H9 (cell line): Measurements from ENCODE around the gene CHPT1. TPM values are rescaled to one million over a fixed set of nuclear protein-coding genes. Genes with fewer than 3 reads are reported as not detected.

Experiments used
- DNase-seq: peaks from one replicate; pipeline ENCODE4 v3.0.0-alpha.2; 2017
- H2AFZ ChIP-seq: one replicate; pipeline ENCODE4 v1.6.1; 2013; ENCODE audit warnings: mild to moderate bottlenecking, low read length, control low read depth, moderate library complexity
- H2AK5ac ChIP-seq: 2 replicates; pipeline ENCODE4 v1.6.1; 2013; ENCODE audit warnings: low read length, control low read depth, mixed read lengths; ENCODE audit not compliant: insufficient read length
- H2BK120ac ChIP-seq: one replicate; pipeline ENCODE4 v1.6.1; 2013; ENCODE audit warnings: low read depth, mild to moderate bottlenecking, low read length, control low read depth, inconsistent platforms; ENCODE audit not compliant: poor library complexity, severe bottlenecking
- H2BK12ac ChIP-seq: 2 replicates; pipeline ENCODE4 v1.6.1; 2013; ENCODE audit warnings: low read length, control low read depth, mixed read lengths, low read depth; ENCODE audit not compliant: insufficient read length
- H2BK15ac ChIP-seq: 2 replicates; pipeline ENCODE4 v1.6.1; 2013; ENCODE audit warnings: low read depth, low read length, control low read depth
- H2BK20ac ChIP-seq: one replicate; pipeline ENCODE4 v1.6.1; 2013; ENCODE audit warnings: low read depth, mild to moderate bottlenecking, low read length, control low read depth, inconsistent platforms; ENCODE audit not compliant: poor library complexity, severe bottlenecking
- H2BK5ac ChIP-seq: 2 replicates; pipeline ENCODE4 v1.6.1; 2013; ENCODE audit warnings: low read length, control low read depth, mixed read lengths; ENCODE audit not compliant: insufficient read length
- H3K14ac ChIP-seq: 2 replicates; pipeline ENCODE4 v1.6.1; 2013; ENCODE audit warnings: low read length, control low read depth; ENCODE audit not compliant: insufficient read depth
- H3K18ac ChIP-seq: 2 replicates; pipeline ENCODE4 v1.6.1; 2013; ENCODE audit warnings: low read depth, mild to moderate bottlenecking, mixed read lengths, low read length, control low read depth; ENCODE audit not compliant: insufficient read length
- H3K23ac ChIP-seq: 2 replicates; pipeline ENCODE4 v1.6.1; 2013; ENCODE audit warnings: low read length, control low read depth, mixed read lengths, low read depth; ENCODE audit not compliant: insufficient read length
- H3K23me2 ChIP-seq: 2 replicates; pipeline ENCODE4 v1.6.1; 2013; ENCODE audit warnings: low read depth, mild to moderate bottlenecking, mixed read lengths, low read length, control low read depth; ENCODE audit not compliant: insufficient read length, poor library complexity, severe bottlenecking
- H3K27ac ChIP-seq: 2 replicates; pipeline ENCODE4 v1.5.1; 2013; ENCODE audit warnings: low read length, control low read depth, mixed read lengths, low read depth; ENCODE audit not compliant: insufficient read length
- H3K27me3 ChIP-seq: 2 replicates; pipeline ENCODE4 v1.6.1; 2013; ENCODE audit warnings: low read length, control low read depth, inconsistent platforms; ENCODE audit not compliant: insufficient read depth
- H3K4ac ChIP-seq: 2 replicates; pipeline ENCODE4 v1.6.1; 2013; ENCODE audit warnings: low read depth, mild to moderate bottlenecking, control low read depth, inconsistent platforms, low read length, moderate library complexity
- H3K4me1 ChIP-seq: 2 replicates; pipeline ENCODE4 v1.6.1; 2013; ENCODE audit warnings: low read length, control low read depth, inconsistent platforms; ENCODE audit not compliant: insufficient read depth
- H3K4me2 ChIP-seq: 2 replicates; pipeline ENCODE4 v1.6.1; 2013; ENCODE audit warnings: low read length, control low read depth, mixed read lengths; ENCODE audit not compliant: insufficient read length, insufficient read depth
- H3K56ac ChIP-seq: 2 replicates; pipeline ENCODE4 v1.6.1; 2013; ENCODE audit warnings: low read depth, mild to moderate bottlenecking, mixed read lengths, low read length, control low read depth; ENCODE audit not compliant: insufficient read length
- H3K79me1 ChIP-seq: 2 replicates; pipeline ENCODE4 v1.6.1; 2013; ENCODE audit warnings: low read depth, mild to moderate bottlenecking, moderate library complexity, low read length, control low read depth, inconsistent platforms; ENCODE audit not compliant: insufficient read depth, poor library complexity, severe bottlenecking
- H3K79me2 ChIP-seq: 2 replicates; pipeline ENCODE4 v1.6.1; 2013; ENCODE audit warnings: low read length, control low read depth, inconsistent platforms; ENCODE audit not compliant: insufficient read depth
- H3K9ac ChIP-seq: 2 replicates; pipeline ENCODE4 v1.6.1; 2013; ENCODE audit warnings: low read length, control low read depth, mixed read lengths; ENCODE audit not compliant: insufficient read length; ENCODE audit errors: extremely low read depth
- H3K9me3 ChIP-seq: one replicate; pipeline ENCODE4 v1.6.1; 2013; ENCODE audit warnings: low read depth, low read length, inconsistent platforms; ENCODE audit not compliant: control insufficient read depth
- H3T11ph ChIP-seq: one replicate; pipeline ENCODE4 v1.6.1; 2013; ENCODE audit warnings: mild to moderate bottlenecking, low read length, control low read depth, inconsistent platforms
- H4K20me1 ChIP-seq: one replicate; pipeline ENCODE4 v1.6.1; 2013; ENCODE audit not compliant: control insufficient read depth, insufficient read length, insufficient read depth
- H4K5ac ChIP-seq: 2 replicates; pipeline ENCODE4 v1.6.1; 2013; ENCODE audit warnings: low read depth, mild to moderate bottlenecking, mixed read lengths, low read length, control low read depth; ENCODE audit not compliant: insufficient read length
- H4K8ac ChIP-seq: replicated peaks from 2 replicates; pipeline ENCODE4 v1.6.1; 2013; ENCODE audit warnings: low read length, control low read depth, mixed read lengths, low read depth; ENCODE audit not compliant: insufficient read length
- H4K91ac ChIP-seq: 2 replicates; pipeline ENCODE4 v1.6.1; 2013; ENCODE audit warnings: low read depth, mild to moderate bottlenecking, moderate library complexity, mixed read lengths, low read length, control low read depth; ENCODE audit not compliant: insufficient read length
- H3K27ac Mint-ChIP-seq, 3 experiments: 2 replicates in 2 of 3; 3 replicates in 1 of 3; pipeline ENCODE4 v1.8.0; 2020 to 2021; ENCODE audit warnings: mixed read lengths in 3 of 3, mild to moderate bottlenecking in 1 of 3, moderate library complexity in 1 of 3
- H3K27me3 Mint-ChIP-seq: 2 replicates; pipeline ENCODE4 v1.8.0; 2021; ENCODE audit warnings: low read depth, mild to moderate bottlenecking, moderate library complexity, mixed read lengths
- H3K36me3 Mint-ChIP-seq, 3 experiments: 2 replicates in 2 of 3; 3 replicates in 1 of 3; pipeline ENCODE4 v1.8.0; 2020 to 2021; ENCODE audit warnings: low read depth in 3 of 3, mixed read lengths in 3 of 3; ENCODE audit not compliant: insufficient read depth in 1 of 3
- H3K4me1 Mint-ChIP-seq, 2 experiments: 2 replicates each; pipeline ENCODE4 v1.8.0; 2020; ENCODE audit warnings: mixed read lengths in 2 of 2
- H3K4me3 Mint-ChIP-seq, 2 experiments: 2 replicates in 1 of 2; 3 replicates in 1 of 2; pipeline ENCODE4 v1.8.0; 2020 to 2021; ENCODE audit warnings: mild to moderate bottlenecking in 2 of 2, mixed read lengths in 2 of 2, moderate library complexity in 1 of 2
- H3K9me3 Mint-ChIP-seq, 2 experiments: 2 replicates in 1 of 2; 3 replicates in 1 of 2; pipeline ENCODE4 v1.8.0; 2020; ENCODE audit warnings: mild to moderate bottlenecking in 2 of 2, mixed read lengths in 2 of 2, moderate library complexity in 1 of 2
- CTCF ChIP-seq: fragments of 200-600 bp; sonication (generic); conservative IDR thresholded peaks from 3 replicates; pipeline ENCODE4 v1.8.0; 2021; ENCODE audit warnings: antibody characterized with exemption, mild to moderate bottlenecking
- WGBS: extraction: QIAGEN DNeasy Blood & Tissue Kit; methylation state at CpG from one replicate; pipeline ENCODE4 v1.1.7; 2013; ENCODE audit warnings: missing lambda C conversion rate, low lambda C conversion rate, mixed read lengths; ENCODE audit not compliant: insufficient read length; ENCODE audit errors: extremely low coverage; 5-methylcytosine and 5-hydroxymethylcytosine counted together
- total RNA-seq: library from RNA; stranded (reverse); gene quantifications from 2 replicates; pipeline ENCODE4 v1.2.1, GENCODE V29; 2021

CHPT1 gene
- total RNA-seq, 1 experiment from 2014 or later, result 17.1 TPM

- Histone ChIP-seq H2BK5ac (no peak overlapping the region), H3K4me2 (no peak overlapping the region), H2BK12ac (no peak overlapping the region), H2BK15ac (no peak overlapping the region), H3K23me2 (peaks cover 13% of the 10 kb centered on the region), H2AFZ (no peak overlapping the region), H3K27me3 (peaks cover 8% of the 10 kb centered on the region; the same call in 1 of the 2 replicates), H4K5ac (no peak overlapping the region), H2BK120ac (no peak overlapping the region), H4K20me1 (no peaks in the 10 kb centered on the region), H3K4ac (no peak overlapping the region), H3T11ph (no peak overlapping the region), H3K9me3 (no peaks in the 10 kb centered on the region), H2BK20ac (no peak overlapping the region), H3K18ac (no peak overlapping the region), H3K14ac (no peak overlapping the region), H3K79me2 (no peaks in the 10 kb centered on the region), H3K4me1 (peaks cover 3% of the 10 kb centered on the region; the same call in 1 of the 2 replicates), H3K23ac (no peak overlapping the region), H3K79me1 (no peaks in the 10 kb centered on the region), H3K27ac (no peak overlapping the region), H3K9ac (no peak overlapping the region), H3K56ac (no peak overlapping the region), H2AK5ac (no peak overlapping the region), H4K8ac (no peak overlapping the region), H4K91ac (no peak overlapping the region)
- no peak overlapping the region for H3K27ac Mint-ChIP-seq
- no peaks in the 10 kb centered on the region for H3K9me3 Mint-ChIP-seq
- peaks cover 0 to 2% (median 0%) of the 10 kb centered on the region in 3 experiments; a peak in 2 of 7 replicates for H3K36me3 Mint-ChIP-seq
- no peak overlapping the region for H3K4me3 Mint-ChIP-seq
- no CpG with 5 or more reads among the region's 2 CpGs for WGBS
- no peak for DNase-seq
- peaks cover 18 to 19% of the 10 kb centered on the region in 2 experiments for H3K4me1 Mint-ChIP-seq
- TF ChIP-seq CTCF, result no peak
- H3K27me3 Mint-ChIP-seq, result peaks cover 25% of the 10 kb centered on the region
These were observed 2.5 kb upstream of the CHPT1 start for GRCh38 chr12:101694986-101695385.
